GM18505 (cell line): ENCODE data around the gene LCP2.
A peak's percentile ranks its signal among the peaks of the same experiment; 100 is the strongest.

Experiments
- ATAC-seq: cut with Tn5 transposase; IDR thresholded peaks from one replicate; pipeline ENCODE4 v1.9.1; 2021; ENCODE audit not compliant: unreplicated experiment
- POLR2A ChIP-seq: IDR thresholded peaks from 4 replicates; pipeline ENCODE4 v1.6.1; 2011; ENCODE audit warnings: borderline replicate concordance; ENCODE audit not compliant: insufficient read depth, insufficient read length; ENCODE audit errors: extremely low read depth

Gene LCP2

DNA sequence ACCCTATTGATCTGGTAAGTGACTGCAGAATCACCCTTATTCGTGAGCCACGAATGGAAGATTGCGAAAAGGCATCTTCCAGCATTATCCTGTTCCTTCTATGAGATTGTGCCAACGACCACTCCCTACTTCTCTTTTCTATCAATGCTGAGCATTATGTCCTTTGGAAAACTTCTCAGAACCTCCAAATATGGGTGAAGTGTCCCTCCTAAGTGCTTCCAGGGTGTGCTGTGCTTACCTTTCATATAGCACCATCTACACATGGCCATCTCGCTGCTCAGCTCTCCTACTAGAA lies 14.7 kb upstream of the LCP2 start:
- ATAC-seq = no peak
- TF ChIP-seq POLR2A = no peak

DNA sequence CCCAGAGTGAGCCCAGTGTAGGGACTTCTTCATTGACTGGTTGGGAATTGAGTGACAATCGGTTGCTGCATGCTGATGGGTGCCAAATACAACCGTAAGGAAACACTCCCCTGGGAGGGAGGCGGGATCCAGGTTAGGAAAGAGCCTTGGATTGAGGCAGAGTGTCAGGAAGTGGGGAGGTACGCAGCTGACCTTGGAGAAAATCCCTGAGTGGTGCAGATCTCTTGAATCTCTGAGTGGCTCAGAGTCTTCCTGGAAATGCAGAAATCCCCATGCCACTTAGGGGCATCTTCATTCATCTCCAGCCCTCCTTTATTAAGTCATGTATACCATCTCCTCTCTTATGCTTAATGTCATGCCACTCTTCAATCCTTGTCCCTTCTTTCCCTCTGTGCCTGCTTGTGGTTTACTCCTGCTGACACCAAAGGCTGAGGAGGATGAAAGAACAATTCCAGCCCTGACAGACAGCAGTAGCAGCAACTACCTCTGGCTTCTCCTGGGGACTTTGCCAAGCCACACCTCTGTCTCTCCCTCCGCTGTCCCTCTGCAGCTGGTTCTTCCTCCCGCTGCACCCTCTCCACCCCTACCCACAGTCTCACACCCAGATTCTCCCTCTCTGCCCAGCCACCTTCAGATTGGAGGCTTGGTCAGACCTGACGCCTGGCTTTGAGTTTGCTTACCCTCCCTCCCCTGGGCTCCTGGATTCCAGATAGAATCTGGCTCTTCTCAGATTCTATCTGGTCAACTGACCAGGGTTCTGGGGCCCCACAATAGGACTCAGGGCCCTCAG lies 14.1 kb upstream of the LCP2 start:
- no peak for ATAC-seq
- no peak for TF ChIP-seq POLR2A

DNA sequence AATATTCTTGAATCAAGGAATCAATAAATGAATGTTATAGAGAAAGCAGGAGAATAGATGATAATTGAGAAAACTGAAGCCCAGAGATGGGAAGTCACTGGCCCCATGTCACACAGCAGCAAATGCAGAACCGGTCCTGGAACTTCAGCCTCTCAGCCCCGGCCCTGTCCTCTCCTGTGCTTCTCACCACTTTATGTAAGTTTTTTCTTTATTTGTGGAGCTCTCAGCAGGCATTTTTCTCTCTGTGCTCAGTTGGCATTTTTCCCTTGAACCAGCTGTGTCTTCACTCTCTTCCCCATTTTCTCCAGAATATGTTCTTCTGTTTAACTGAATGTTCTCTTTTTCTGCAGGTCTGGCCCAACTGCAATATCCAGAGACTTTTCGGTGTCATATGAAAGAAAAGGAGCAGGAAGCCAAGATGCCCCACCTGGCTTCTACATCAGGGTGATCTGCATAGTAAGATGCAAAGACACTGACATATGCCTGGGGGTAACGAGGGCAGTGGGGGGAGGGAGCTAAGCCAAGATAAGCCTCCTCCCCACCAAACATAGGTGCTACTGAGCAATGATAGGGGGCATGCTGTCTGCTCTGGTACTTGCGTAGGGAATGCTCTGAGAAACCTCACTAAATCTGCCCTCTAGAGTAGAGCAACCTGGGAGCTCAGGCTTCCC lies 12.8 kb upstream of the LCP2 start:
- no peak for ATAC-seq
- no peak for TF ChIP-seq POLR2A

DNA sequence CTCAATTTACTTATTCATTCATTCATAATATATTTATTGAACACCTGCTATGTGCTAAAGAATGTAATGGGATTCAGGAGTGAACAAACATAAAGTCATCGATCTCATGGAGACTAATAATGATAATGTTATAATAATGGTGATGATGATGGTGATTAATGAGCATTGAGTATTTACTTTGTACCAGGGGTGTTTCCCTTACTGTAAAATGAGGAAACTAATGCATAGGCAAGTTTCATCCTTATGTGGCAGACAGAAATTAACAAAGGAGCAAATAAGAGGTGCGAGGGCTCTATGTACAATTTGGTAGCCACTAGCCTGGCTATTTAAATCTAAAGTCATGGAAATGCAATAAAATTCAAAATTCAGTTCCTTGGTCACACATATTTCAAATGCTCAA lies 11.1 kb upstream of the LCP2 start:
- ATAC-seq = no peak

DNA sequence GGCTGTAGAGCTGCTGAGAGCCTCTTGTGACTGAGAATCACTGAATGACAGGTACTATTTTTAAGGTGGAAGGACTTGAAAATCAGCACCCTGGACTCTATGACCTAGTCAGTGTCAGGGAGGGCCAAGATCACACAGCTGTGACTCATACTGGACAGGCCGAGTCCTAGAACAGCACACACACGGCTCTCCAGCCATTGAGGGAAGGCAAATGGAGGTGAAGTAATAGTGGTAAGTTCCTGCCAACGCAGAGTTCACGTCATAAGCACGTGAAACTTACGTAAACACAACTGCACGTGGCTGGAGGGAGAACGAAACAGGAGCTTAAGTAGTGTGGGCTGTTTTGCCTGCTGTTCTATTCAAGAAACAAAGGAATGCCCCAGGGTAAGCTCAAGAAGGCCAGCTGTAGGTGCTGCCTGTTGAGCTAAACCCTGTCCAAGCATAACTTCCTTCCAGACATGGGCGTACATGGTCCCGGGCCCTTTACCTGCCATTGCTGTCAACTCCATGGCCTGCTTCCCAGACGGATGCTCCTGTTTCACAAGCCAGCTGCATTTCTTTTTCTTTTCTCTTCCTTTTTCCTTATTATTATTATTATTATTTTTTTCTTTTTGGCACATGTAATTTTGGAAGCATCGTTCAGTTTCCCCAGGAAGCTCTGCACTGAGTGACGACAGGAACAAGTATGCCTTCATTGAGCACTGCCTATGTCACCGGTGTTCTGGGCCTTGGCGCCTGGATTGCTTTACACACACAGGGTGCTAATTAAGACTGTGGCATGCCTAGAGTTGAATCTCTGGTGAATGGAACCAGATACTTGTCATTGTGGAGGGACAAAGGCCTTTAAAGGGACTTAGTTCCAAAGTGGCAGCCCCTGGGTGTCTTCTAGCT lies 10.2 kb upstream of the LCP2 start:
- no peak for ATAC-seq
- no peak for TF ChIP-seq POLR2A

More for the DNA sequence above, 11.1 kb upstream of the LCP2 start:
- no peak for TF ChIP-seq POLR2A

DNA sequence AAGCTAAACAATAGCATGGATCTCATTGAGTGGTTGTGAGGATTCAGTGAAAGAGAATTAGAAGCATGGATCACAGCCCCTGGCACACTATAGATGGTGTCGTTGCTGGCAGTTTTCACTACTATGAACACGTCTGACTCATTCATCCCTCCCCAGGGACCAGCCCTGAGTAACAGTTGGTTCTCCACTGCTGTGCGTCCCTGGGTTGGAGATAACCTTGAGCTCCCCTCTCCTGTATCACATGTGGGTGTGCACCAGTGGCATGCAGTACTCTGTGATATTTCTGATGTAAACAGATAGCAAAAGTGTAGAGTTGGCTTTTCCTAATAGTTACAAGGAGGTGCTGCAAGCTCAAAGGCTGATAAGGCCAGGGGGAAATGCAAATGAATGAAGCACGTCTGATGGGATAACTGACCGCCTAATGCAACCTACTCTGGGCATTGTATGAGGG lies 8.8 kb upstream of the LCP2 start:
- TF ChIP-seq POLR2A = no peak
- peak; percentile 73 for ATAC-seq

DNA sequence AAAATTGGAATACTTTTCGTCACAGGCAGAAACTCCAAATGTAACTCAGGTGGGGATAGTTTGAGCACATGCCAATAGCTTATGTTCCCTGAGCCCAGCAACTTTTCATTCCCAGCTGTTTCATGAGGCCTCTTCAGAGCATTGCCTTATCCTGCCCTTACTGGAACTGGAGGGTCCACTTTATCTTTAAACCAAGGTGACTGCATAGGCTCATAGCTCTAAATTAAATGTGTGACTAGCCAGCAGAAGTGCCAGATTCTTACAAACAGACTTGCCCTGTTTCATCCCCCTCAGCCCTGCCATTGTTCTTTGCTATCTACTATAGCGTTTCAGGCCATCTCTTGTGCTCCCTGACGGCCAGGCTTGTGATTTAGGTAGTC lies 8.1 kb upstream of the LCP2 start:
- ATAC-seq = no peak
- no peak for TF ChIP-seq POLR2A

DNA sequence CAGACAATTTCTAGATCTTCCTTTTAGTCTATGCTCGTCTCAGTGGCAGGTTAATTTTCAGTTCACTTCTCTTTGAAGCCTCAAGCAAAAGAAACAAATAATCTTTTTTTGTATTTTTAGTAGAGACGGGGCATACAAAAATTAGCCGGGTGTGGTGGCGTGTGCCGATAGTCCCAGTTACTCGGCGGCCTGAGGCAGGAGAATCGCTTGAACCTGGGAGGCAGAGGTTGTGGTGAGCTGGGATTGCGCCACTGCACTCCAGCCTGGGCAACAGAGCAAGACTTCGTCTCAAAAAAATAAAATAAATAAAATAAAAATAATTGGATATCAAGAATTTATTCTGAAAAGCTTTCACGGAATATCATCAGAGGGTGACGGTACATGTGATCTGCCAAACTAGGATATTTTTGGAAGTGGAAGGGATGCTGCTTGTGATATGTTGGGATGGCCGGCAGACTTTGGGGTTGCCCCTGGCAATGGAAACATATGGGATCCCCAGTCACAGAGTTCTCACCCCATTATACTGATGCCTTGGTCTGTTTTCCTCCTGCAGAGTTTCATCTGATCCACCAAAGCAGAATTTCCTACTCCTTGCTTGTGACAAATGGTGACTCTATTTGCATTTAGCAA lies 7.6 kb upstream of the LCP2 start:
- ATAC-seq = no peak
- no peak for TF ChIP-seq POLR2A

DNA sequence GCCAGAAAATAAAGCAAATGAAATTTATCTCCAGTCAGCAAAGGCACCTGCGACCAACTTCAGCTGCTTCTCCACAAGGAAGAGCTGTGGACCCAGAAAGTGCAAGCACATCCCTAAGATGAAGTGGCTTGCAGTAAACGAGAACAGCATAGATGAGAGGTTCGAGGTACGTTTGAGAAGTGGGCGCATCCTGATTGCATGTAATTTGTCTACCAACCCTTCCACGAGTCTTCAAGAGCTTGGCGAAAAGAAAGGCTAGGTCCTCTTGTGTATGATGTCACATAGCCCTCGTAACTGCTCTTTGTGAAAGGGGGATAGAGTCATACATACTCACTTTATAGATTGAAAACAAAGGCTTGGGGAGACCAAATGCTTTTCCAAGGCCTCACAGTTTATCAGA lies 6.0 kb upstream of the LCP2 start:
- no peak for TF ChIP-seq POLR2A
- no peak for ATAC-seq

DNA sequence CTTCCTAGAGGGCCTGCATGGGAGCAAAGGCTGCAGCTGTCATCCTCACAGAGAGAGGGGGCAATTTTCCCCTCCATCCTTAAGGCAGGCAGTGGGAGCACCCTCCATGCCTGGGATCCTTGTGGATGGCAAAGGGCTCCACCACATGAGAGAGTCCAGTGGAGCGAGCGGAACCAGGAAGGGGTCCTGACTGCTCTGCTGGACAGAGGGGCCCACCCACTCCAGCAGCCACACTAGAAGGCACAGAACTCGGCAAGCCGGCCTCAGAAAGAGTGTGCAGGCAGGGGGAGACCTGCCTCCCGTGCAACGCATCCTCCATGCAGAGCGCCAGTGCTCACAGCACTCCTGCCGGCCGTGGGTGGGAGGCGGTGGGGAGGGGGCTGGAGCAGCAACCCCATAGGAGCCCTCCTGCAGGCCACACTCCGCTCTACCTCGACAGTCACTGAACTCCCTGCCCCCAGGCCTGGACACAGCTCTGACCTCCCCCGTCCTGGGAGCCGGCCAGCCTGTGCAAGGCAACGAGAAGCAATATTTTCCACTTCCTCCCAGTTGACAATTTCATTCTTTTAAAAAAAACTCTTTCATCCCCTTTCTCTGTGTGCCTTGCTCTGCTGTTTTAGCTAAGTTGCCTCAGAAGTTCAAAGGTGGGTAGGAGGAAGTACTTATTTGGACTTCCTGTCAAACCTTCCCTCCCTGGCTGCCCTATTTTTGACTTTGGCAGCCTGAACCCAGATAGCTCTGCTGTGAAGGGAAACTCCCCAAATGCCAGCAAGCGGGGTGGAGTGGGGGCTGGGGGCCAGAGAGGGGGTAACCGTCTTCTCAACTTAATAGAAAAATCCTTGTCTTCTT lies 5.3 kb upstream of the LCP2 start:
- peak; percentile 82 for ATAC-seq
- TF ChIP-seq POLR2A = no peak

DNA sequence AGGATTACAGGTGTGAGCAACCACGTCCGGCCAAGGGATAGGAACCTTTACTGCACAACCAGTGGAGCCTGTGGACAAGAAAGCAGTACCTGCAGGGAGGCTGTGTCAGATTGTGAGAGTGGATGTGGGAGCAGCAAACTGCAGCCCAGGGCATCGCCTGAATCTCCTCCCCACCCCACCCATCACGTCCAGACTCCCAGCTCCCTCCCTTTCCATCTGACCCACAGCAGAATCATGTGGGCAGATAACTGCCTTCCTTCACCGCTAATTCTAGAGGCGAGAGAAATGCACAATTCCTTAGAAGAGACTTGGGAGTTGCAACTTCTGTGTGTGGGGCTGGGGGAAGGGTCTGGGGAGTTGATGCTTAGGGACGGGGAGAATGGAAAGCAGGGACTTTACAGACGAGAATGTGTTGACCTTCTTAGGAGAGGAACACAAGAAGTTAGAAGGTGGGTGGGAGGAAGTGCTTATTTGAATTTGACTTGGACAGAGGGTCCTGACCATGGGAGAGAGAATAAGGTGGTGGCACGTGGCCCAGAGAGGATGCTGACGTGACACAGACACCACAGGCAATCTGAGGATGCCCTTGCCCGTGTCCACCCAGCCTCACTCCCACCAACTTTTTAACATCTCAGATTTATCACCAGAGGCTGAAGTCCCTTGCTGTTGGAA lies 4.5 kb upstream of the LCP2 start:
- no peak for ATAC-seq
- no peak for TF ChIP-seq POLR2A

DNA sequence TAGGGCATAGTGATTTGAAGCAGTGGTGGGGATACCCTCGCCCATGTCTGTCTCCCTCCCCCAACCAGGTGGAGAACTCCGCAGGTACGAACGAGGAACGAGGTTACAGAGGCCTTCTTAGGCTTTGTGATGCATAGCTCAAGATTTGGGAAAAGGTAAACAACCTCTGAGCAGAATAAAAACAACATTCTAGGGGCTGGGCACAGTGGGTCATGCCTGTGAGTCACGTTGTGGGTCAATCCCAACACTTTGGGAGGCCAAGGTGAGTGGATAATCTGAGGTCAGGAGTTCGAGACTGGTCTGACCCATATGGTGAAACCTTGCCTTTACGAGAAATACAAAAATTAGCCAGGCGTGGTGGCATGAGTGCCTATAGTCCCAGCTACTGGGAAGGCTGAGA lies 3.6 kb upstream of the LCP2 start:
- no peak for TF ChIP-seq POLR2A
- ATAC-seq = no peak
